ENCODE data around the gene PSPH.

PSPH gene

DNA sequence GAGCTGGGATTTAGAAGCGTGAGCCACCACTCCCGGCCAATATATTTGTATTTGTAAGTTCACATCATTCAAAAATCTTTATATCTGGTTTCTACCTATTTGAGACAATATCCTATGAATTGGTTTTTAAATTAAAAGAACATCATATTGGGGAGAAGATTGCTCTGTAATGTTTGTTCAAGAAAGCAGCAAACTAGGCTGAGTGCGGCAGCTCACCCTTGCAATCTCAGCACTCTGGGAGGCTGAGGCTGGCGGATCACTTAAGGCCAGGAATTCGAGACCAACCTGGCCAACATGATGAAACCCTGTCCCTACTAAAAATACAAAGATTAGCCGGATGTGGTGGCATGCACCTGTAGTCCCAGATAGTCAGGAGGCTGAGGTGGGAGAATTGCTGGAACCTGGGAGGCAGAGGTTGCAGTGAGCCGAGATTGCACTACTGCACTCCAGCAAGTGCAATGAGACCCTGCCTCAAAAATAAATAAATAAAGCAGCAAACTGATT, 77.4 kb downstream of the PSPH start:
- in situ Hi-C loops (cut with MboI; ENCODE audit: low sequenced_read_pairs, unreplicated experiment) = no loop called here
- DNase-seq (ENCODE audit: low spot score) = no peak
- TF ChIP-seq, protein P1, sequence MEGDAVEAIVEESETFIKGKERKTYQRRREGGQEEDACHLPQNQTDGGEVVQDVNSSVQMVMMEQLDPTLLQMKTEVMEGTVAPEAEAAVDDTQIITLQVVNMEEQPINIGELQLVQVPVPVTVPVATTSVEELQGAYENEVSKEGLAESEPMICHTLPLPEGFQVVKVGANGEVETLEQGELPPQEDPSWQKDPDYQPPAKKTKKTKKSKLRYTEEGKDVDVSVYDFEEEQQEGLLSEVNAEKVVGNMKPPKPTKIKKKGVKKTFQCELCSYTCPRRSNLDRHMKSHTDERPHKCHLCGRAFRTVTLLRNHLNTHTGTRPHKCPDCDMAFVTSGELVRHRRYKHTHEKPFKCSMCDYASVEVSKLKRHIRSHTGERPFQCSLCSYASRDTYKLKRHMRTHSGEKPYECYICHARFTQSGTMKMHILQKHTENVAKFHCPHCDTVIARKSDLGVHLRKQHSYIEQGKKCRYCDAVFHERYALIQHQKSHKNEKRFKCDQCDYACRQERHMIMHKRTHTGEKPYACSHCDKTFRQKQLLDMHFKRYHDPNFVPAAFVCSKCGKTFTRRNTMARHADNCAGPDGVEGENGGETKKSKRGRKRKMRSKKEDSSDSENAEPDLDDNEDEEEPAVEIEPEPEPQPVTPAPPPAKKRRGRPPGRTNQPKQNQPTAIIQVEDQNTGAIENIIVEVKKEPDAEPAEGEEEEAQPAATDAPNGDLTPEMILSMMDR (IDR thresholded peaks at IDR 0.05; ENCODE audit: borderline replicate concordance, control extremely low read depth, extremely low read depth, insufficient read depth, missing control alignments) = no peak

DNA sequence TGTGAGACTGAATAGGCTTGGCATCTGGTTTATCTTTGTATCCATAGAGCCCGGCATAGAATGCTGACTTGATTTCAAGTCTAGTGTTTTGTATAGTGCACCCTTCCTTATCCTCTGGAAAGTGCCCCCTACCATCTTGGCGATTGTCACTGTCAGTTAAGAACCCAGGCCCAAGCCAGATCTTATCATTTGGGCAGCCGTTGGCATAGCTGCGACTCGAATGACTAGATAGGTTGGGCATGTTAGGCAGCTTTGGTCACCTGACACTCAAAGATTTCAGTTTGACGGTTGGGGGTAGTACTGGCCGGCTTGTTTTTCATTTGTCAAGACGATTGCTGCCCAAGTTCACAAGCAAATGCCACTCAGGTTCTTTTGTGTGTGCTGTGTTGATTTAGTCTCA, 80.3 kb downstream of the PSPH start:
- TF ChIP-seq, protein P1 (IDR thresholded peaks at IDR 0.05; ENCODE audit: borderline replicate concordance, control extremely low read depth, extremely low read depth, insufficient read depth, missing control alignments) = no peak
- in situ Hi-C loops (cut with MboI; ENCODE audit: low sequenced_read_pairs, unreplicated experiment) = no loop called here
- no peak for DNase-seq (ENCODE audit: low spot score)

DNA sequence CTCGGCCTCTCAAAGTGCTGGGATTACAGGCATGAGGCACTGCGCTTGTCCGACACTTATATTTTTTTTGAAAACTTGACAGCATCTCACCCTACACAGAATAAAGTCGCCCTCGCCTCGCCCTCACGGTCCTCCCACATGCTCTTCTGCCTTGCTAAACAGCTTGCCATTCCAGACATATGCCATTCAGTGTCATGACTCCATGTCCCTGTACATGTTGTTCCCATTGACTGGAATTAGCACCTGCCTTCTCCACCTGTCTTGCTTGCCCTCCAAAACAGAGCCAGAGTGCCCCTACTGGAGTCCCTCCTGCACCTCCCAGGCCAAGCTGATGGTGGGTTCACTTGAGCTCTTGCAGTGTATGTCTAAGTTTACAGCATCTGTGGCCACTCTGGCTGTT, 80.7 kb downstream of the PSPH start:
- in situ Hi-C loops (cut with MboI; ENCODE audit: low sequenced_read_pairs, unreplicated experiment) = no loop called here
- no peak for DNase-seq (ENCODE audit: low spot score)
- TF ChIP-seq, protein P1 (IDR thresholded peaks at IDR 0.05; ENCODE audit: borderline replicate concordance, control extremely low read depth, extremely low read depth, insufficient read depth, missing control alignments) = no peak

DNA sequence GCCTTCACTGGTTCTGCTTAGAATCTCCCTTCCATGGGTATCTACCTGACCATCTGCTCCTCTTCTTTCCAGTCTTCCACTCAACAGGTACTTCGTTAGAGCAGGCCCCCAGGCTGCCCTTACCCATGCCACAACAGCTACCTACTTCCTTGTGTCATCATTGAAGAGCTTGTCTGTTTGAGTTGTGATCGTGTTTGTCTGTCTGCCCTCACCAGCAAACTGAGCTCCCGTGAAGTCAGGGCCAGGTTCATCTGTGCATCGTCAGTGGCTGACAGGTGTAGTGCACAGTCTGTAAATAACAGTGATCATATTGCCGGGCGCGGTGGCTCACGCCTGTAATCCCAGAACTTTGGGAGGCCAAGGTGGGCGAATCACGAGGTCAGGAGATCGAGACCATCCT, 81.9 kb downstream of the PSPH start:
- in situ Hi-C loops (cut with MboI; ENCODE audit: low sequenced_read_pairs, unreplicated experiment) = loop anchor here (10.0 kb wide), 1 partner anchor 325 kb away; no protein-coding TSS in a partner anchor
- TF ChIP-seq, protein P1 (IDR thresholded peaks at IDR 0.05; ENCODE audit: borderline replicate concordance, control extremely low read depth, extremely low read depth, insufficient read depth, missing control alignments) = no peak
- no peak for DNase-seq (ENCODE audit: low spot score)

DNA sequence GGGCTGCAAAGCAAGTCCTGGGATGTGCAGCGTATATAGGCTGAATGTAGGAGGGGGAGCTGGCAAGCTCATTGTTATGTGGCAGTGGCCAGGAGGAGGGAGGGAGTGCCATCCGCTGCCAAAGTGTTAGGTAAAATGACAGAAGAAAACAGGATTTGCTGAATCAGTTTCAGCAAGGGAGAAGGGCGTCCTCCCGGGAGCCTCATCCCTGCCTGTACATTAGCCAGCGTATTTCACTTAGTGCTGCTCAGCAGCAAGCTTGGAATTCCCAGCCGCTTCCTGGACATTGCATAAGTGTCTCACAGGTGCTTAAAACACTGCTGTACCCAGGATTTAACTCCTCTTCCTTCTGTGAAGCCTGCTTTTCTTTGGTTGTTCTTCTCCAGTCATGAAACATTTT, 84.4 kb downstream of the PSPH start:
- DNase-seq (ENCODE audit: low spot score) = no peak
- TF ChIP-seq, protein P1 (IDR thresholded peaks at IDR 0.05; ENCODE audit: borderline replicate concordance, control extremely low read depth, extremely low read depth, insufficient read depth, missing control alignments) = no peak
- in situ Hi-C loops (cut with MboI; ENCODE audit: low sequenced_read_pairs, unreplicated experiment) = loop anchor here (10.0 kb wide), 1 partner anchor 322 kb away; no protein-coding TSS in a partner anchor

DNA sequence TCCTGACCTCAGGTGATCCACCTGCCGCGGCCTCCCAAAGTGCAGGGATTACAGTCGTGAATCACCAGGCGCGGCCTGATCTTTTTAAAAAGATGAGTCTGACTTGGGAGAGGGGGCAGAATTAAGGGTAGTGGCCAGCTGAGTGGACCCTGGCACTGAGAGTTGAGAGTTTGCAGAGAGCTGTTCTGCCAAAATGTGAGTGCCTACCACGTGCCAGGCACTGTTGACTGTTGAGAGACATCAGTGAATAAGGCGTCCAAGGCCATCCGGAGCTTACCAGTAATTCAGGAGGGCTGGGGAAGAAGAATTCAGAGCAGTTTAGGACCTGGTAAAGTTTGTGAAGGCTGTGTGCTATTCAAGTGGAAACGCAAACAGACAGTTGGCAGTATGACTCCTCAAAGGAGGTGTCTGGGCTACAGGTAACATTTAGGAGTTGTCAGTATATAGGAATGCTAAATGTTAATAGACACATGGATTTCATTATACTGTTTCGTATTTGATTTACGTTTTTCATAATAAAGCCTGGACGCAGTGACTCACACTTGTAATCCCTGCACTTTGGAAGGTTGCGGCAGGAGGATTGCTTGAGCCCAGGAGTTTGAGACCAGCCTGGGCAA, 85.3 kb downstream of the PSPH start:
- TF ChIP-seq, protein P1 (IDR thresholded peaks at IDR 0.05; ENCODE audit: borderline replicate concordance, control extremely low read depth, extremely low read depth, insufficient read depth, missing control alignments) = no peak
- no peak for DNase-seq (ENCODE audit: low spot score)
- in situ Hi-C loops (cut with MboI; ENCODE audit: low sequenced_read_pairs, unreplicated experiment) = loop anchor here (10.0 kb wide), 1 partner anchor 321 kb away; no protein-coding TSS in a partner anchor

All from GM13976 (cell line).